MCF 10A (cell line): ENCODE data around the gene DCLRE1C. TPM values are rescaled to one million over a fixed set of nuclear protein-coding genes. Genes with fewer than 3 reads are reported as not detected.
"Not testable (repeated sequence)": the region's sequence is repeated elsewhere in the genome, so short reads cannot be mapped to it uniquely, and the experiment has no call there.

ENCODE experiments used
- BruUV-seq: library from RNA; stranded (reverse); fragments of 400-500 nt; replicated peaks from 2 replicates; lab custom pipeline; 2021; lab: Mats Ljungman, UMichigan
- CTCF ChIA-PET: fragments of 300-600 bp; sonication (Branson Sonifier 250); formaldehyde crosslinking; extraction: SDS; loops from one replicate; lab custom pipeline; 2021; ENCODE audit warnings: antibody characterized with exemption, inconsistent platforms; lab: Yijun Ruan, JAX
- POLR2A ChIA-PET: fragments of 300-600, 350-650 bp; sonication (Branson Sonifier 250); formaldehyde crosslinking; extraction: SDS; loops from one replicate; lab custom pipeline; 2020; ENCODE audit warnings: antibody characterized with exemption, inconsistent platforms; lab: Yijun Ruan, JAX
- DNase-seq: peaks from one replicate; pipeline ENCODE4 v3.0.0-alpha.2; 2018; ENCODE audit not compliant: unreplicated experiment
- H3K27ac Mint-ChIP-seq: one replicate; pipeline ENCODE4 v1.8.0; 2022; ENCODE audit warnings: mild to moderate bottlenecking, low read depth, mixed read lengths; ENCODE audit not compliant: unreplicated experiment
- H3K27me3 Mint-ChIP-seq: one replicate; pipeline ENCODE4 v1.8.0; 2022; ENCODE audit warnings: mixed read lengths; ENCODE audit not compliant: insufficient read depth, unreplicated experiment
- H3K36me3 Mint-ChIP-seq: one replicate; pipeline ENCODE4 v1.8.0; 2022; ENCODE audit warnings: mild to moderate bottlenecking, moderate library complexity, mixed read lengths; ENCODE audit not compliant: insufficient read depth, unreplicated experiment
- H3K4me1 Mint-ChIP-seq: one replicate; pipeline ENCODE4 v1.8.0; 2022; ENCODE audit warnings: mixed read lengths; ENCODE audit not compliant: insufficient read depth, unreplicated experiment
- H3K4me3 Mint-ChIP-seq: one replicate; pipeline ENCODE4 v1.8.0; 2022; ENCODE audit warnings: mild to moderate bottlenecking, moderate library complexity, mixed read lengths; ENCODE audit not compliant: unreplicated experiment
- H3K9me3 Mint-ChIP-seq: one replicate; pipeline ENCODE4 v1.8.0; 2022; ENCODE audit warnings: mixed read lengths; ENCODE audit not compliant: unreplicated experiment
- intact Hi-C: fragments of 100-400 bp; cut with micrococcal nuclease; formaldehyde crosslinking; loops from 2 replicates; pipeline ENCODE4 v1.14.1; 2022
- total RNA-seq: library from RNA; stranded (reverse); gene quantifications from 2 replicates; pipeline ENCODE4 v1.2.3, GENCODE V29; 2022
- TF ChIP-seq, protein P1 (sequence below): fragments of 200-600 bp; IDR thresholded peaks from one replicate; pipeline ENCODE4 v1.8.0; 2022; ENCODE audit warnings: antibody characterized with exemption, mild to moderate bottlenecking; ENCODE audit not compliant: unreplicated experiment

DCLRE1C gene
- total RNA-seq, 1 experiment from 2014 or later: 10.3 TPM

DNA sequence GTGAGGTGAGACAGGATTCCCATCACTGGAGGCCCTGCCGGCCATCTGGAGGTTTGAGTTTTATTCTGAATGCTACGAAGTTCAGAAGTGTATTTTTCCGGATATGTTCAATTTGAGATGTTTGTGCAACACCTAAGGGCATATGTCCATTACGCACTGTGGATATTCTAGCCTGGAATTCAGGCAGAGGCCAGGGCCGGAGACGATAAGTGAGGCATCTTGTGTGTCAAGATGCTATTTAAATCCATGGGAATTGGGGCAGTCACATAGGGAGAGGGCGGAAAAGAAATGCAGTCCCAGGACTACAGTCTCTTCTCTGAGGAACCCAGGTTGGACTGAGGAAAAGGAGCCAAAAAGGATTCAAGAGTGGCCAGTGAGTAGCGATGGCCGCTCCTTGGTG, 77.1 kb downstream of the DCLRE1C start:
- TF ChIP-seq, protein P1, sequence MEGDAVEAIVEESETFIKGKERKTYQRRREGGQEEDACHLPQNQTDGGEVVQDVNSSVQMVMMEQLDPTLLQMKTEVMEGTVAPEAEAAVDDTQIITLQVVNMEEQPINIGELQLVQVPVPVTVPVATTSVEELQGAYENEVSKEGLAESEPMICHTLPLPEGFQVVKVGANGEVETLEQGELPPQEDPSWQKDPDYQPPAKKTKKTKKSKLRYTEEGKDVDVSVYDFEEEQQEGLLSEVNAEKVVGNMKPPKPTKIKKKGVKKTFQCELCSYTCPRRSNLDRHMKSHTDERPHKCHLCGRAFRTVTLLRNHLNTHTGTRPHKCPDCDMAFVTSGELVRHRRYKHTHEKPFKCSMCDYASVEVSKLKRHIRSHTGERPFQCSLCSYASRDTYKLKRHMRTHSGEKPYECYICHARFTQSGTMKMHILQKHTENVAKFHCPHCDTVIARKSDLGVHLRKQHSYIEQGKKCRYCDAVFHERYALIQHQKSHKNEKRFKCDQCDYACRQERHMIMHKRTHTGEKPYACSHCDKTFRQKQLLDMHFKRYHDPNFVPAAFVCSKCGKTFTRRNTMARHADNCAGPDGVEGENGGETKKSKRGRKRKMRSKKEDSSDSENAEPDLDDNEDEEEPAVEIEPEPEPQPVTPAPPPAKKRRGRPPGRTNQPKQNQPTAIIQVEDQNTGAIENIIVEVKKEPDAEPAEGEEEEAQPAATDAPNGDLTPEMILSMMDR: no peak
- BruUV-seq: no TSS peak
- peak overlapping the region; percentile 82 for H3K27ac Mint-ChIP-seq
- H3K4me3 Mint-ChIP-seq: peak overlapping the region; percentile 79
- ChIA-PET CTCF (interaction anchor here (0.5 to 2.0 kb wide), 3 partner anchors 229 to 380 kb away, joined by 3 to 12 read pairs (median 3); no protein-coding TSS in a partner anchor), POLR2A (interaction anchor here (1.1 to 7.3 kb wide), 7 partner anchors 8 to 83 kb away, joined by 3 to 90 read pairs (median 10); partner anchors contain the start of genes CDNF, DCLRE1C, HSPA14 and MEIG1)
- DNase-seq: no peak
- peaks cover 19% of the 10 kb centered on the region for H3K4me1 Mint-ChIP-seq
- no peaks in the 10 kb centered on the region for H3K9me3 Mint-ChIP-seq
- peaks cover 7% of the 10 kb centered on the region for H3K36me3 Mint-ChIP-seq
- intact Hi-C loops: loop anchor here (2.0 to 10.0 kb wide), 3 partner anchors 22 to 288 kb away; partner anchors contain the start of gene NMT2
- H3K27me3 Mint-ChIP-seq: no peaks in the 10 kb centered on the region

DNA sequence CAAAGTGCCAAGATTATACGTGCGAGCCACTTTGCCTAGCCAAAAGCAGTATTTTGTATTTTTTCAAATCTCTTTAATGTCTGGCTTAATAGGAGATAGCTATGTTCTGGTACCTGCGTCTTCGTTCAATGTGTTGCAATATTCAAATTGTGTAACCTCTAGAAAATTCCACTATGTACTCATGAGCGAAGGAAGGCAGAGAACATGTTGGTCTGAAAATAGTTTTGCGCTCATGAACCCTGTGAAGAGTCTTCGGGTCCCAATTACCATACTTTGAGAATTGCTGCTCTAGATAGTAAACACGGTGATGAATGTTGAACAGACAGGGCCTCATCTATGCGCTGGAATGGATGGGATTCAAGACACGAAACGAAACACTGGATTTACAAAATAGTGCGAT, 78.0 kb downstream of the DCLRE1C start:
- peaks cover 19% of the 10 kb centered on the region for H3K4me1 Mint-ChIP-seq
- POLR2A ChIA-PET: interaction anchor here (0.8 to 2.6 kb wide), 6 partner anchors 9 to 222 kb away, joined by 3 to 12 read pairs (median 3); partner anchors contain the start of genes DCLRE1C, HSPA14 and MSANTD7
- no peaks in the 10 kb centered on the region for H3K9me3 Mint-ChIP-seq
- CTCF ChIA-PET: interaction anchor here (0.6 to 1.4 kb wide), 2 partner anchors 17 to 84 kb away, joined by 3 read pairs; no protein-coding TSS in a partner anchor
- BruUV-seq: no TSS peak
- peaks cover 14% of the 10 kb centered on the region for H3K36me3 Mint-ChIP-seq
- H3K4me3 Mint-ChIP-seq: peak overlapping the region; percentile 79
- H3K27ac Mint-ChIP-seq: peak overlapping the region; percentile 31
- intact Hi-C loops: loop anchor here (2.0 to 10.0 kb wide), 3 partner anchors 21 to 289 kb away; partner anchors contain the start of gene NMT2
- TF ChIP-seq, protein P1: no peak
- peak; percentile 31 for DNase-seq
- H3K27me3 Mint-ChIP-seq: no peaks in the 10 kb centered on the region

DNA sequence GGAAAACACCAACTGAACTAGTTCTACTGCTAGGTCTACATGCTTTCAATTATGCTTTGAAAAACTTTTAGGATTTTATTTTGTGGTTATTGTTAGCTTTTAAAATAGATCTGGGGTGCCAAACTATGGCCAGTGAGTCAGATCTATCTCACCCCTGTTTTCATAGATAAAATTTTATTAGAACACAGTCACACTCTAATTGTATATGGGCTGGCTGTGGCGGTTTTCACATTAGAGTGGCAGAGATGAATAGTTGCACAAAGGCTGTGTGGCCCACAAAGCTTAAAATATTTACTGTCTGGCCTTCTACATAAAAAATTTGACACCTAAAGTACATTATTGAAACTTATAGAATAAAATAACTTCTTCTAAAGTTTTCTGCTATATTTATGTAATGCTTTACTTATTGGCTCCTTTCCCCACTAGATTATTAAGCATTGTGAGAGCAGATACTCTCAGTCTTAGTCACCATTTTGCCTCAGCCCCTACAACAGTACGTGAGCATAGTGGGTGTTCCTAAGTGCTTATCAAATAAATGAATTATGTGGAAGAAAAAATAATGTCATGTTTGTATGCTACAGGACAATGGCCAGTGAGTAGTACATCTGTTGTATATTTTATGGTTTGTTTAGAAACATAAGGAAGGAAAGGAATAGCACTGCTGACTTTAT, 80.7 kb downstream of the DCLRE1C start:
- intact Hi-C loops: loop anchor here (10.0 kb wide), 1 partner anchor 292 kb away; the partner anchor contains the start of gene NMT2
- TF ChIP-seq, protein P1: no peak
- no TSS peak for BruUV-seq
- Mint-ChIP-seq H3K4me1 (peaks cover 13% of the 10 kb centered on the region), H3K4me3 (no peak overlapping the region), H3K27me3 (no peaks in the 10 kb centered on the region), H3K27ac (no peak overlapping the region), H3K36me3 (peaks cover 41% of the 10 kb centered on the region), H3K9me3 (no peaks in the 10 kb centered on the region)
- CTCF ChIA-PET: interaction anchor here (0.7 to 1.2 kb wide), 3 partner anchors 10 to 73 kb away, joined by 3 to 4 read pairs (median 4); no protein-coding TSS in a partner anchor
- POLR2A ChIA-PET: interaction anchor here (0.8 to 2.6 kb wide), 3 partner anchors 26 to 80 kb away, joined by 3 to 12 read pairs (median 3); partner anchors contain the start of genes CDNF, DCLRE1C, HSPA14 and MSANTD7
- DNase-seq: peak; percentile 13

DNA sequence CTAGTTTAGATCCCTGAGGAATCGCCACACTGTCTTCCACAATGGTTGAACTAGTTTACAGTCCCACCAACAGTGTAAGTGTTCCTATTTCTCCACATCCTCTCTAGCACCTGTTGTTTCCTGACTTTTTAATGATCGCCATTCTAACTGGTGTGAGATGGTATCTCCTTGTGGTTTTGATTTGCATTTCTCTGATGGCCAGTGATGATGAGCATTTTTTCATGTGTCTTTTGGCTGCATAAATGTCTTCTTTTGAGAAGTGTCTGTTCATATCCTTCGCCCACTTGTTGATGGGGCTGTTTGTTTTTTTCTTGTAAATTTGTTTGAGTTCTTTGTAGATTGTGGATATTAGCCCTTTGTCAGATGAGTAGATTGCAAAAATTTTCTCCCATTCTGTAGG, 89.0 kb downstream of the DCLRE1C start:
- peaks cover 39% of the 10 kb centered on the region for H3K36me3 Mint-ChIP-seq
- intact Hi-C loops: not testable (repeated sequence)

DNA sequence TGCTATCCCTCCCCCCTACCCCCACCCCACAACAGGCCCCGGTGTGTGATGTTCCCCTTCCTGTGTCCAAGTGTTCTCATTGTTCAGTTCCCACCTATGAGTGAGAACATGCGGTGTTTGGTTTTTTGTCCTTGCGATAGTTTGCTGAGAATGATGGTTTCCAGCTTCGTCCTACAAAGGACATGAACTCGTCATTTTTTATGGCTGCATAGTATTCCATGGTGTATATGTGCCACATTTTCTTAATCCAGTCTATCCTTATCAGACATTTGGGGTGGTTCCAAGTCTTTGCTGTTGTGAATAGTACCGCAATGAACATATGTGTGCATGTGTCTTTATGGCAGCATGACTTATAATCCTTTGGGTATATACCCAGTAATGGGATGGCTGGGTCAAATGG, 89.4 kb downstream of the DCLRE1C start:
- H3K4me1 Mint-ChIP-seq, DNase-seq, BruUV-seq, CTCF ChIA-PET, H3K4me3 Mint-ChIP-seq, H3K27me3 Mint-ChIP-seq, intact Hi-C loops, POLR2A ChIA-PET, H3K27ac Mint-ChIP-seq, H3K9me3 Mint-ChIP-seq: not testable (repeated sequence)
- H3K36me3 Mint-ChIP-seq: peaks cover 35% of the 10 kb centered on the region

More for the DNA sequence above, 89.0 kb downstream of the DCLRE1C start:
- DNase-seq, H3K27ac Mint-ChIP-seq, CTCF ChIA-PET, H3K9me3 Mint-ChIP-seq, BruUV-seq, POLR2A ChIA-PET, H3K4me1 Mint-ChIP-seq, H3K27me3 Mint-ChIP-seq, H3K4me3 Mint-ChIP-seq: not testable (repeated sequence)
